AML-193 (cell line): ENCODE results near the gene CX3CR1.

ENCODE experiments used
- DNase-seq, 2 experiments: peaks; one replicate each; lab custom pipeline; 2025; lab: John Stamatoyannopoulos, UW

Gene CX3CR1

DNA sequence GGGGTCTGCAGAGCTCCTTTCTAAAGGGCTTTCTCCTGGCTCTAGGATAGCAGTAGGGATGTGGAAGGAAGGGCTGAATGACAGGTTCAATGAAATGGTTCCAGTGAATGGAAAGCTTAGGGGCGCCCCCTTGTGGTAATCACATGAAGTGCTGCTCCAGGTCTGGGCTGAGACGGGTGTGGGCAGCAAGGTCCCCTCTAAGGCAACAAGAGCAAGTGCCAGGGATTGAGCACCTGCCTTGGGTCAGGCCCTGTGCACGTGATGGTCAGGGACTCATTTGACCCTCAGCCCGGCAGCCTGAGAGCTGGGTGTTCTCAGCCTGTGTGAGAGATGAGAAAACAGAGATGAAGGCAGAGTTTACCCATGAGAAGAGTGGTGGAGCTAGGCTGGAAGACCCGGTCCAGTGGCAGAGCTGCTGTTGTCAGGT lies 12.1 kb upstream of the CX3CR1 start:
- DNase-seq: peak; percentile 67 to 70

DNA sequence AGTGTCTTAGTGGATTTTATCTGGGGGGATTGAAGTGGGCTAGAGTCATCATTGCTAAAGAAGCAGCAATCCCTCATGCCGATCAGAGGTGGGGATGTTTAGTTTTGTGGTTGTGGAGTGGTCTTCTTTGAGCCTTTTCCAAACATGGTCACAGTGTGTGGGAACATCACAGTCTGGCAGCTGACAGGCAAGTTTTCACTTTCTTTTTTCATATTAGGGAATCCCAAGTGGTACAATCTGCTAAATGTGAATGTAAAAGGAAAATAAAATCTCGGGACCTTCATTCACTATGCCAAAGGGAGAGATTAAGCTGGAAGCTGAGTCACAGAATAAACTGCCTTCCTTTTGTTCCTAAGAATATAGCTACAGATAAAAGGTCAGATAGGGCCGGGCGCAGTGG lies 10.4 kb upstream of the CX3CR1 start:
- DNase-seq: no peak

DNA sequence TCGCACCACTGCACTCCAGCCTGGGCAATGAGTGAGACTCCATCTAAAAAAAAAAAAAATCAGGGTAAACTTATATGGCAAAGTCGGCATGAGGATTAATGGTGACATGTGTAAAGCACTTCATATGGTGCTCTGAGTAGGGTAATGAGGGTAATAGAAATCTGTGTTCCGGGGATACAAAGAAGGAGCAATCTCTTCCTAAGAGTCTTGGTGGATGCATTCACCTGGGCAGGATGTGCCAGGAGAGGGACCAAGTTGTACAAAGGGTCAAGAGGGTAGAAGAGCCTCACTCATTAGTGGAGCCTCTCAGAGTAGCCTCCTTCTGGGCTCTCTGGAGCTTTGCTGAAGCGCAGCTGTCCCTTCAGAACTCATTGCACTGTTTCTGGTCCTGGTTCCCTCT lies 9.3 kb upstream of the CX3CR1 start:
- DNase-seq: no peak

DNA sequence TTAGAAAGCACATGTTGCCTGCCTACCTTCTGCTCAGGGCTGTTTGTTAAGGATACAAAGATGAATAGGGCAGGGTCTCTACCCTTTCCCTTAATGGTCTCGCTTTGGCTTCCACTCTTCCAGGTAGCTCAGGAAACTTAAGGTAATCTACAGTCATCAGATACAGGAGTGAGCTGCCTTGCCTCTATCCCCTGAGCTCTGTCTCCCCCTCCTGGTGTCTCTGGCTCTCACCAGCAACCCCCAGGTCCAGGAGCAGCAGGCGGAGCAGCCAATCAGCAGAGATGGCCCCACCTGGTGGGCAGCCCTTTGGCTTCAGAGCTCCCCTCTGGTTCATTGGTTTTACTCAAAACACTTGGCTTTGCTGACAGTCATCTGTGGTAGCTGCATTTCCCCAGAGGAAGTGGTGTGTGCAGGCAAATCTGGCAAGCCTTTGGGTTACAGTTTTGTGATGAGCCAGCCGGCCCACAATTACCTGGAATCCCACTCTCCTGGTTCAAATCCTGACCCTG lies 8.5 kb upstream of the CX3CR1 start:
- DNase-seq: peak; percentile 89 to 94

- no peak for DNase-seq
Measured at GRCh38 chr3:39287216-39288164, 7.7 kb upstream of the CX3CR1 start.

DNA sequence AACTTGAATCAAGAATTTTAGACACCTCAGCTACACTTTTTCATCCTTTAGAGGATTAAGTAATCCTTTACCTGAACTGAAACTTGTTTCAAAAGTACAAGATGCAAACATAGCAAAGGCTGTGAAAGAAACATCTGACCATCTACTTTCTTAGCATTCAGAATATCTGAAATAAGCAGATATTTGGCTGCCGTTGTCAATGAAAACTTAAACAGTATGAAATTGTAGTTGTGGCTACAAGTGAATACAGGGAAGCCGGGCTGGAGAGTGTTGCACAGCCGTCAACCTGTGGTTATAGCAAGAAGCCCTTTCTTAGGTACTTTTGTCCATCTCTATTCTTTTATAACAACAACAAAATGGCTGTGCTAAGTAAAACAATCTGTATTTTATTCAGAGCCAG lies 6.9 kb upstream of the CX3CR1 start:
- DNase-seq: no peak

GRCh38 chr3:39285332-39285731 lies 5.5 kb upstream of the CX3CR1 start:
- DNase-seq: peak in 1 of 2 experiments; percentile 17

GRCh38 chr3:39284457-39284881 lies 4.6 kb upstream of the CX3CR1 start:
- no peak for DNase-seq

DNA sequence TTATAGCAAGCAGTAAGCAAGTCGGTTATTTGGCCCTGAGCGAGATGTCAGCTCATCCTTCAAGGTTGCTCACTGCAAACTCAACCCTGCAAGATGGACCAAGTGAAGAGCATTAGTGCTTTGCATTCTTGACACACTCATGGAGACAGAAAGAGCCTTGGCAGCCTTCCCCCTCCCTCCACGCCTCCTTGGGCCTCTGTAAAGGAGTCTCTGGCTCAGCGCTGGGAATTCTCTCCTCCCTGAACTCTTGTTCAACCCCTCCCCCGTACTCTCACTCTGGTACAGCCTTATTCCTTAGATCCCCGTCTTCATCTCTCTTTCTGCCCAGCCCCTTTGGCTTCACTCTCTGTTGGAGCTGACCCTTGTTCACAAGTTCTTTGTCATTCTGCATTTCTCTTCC lies 2.2 kb upstream of the CX3CR1 start:
- DNase-seq: no peak

DNA sequence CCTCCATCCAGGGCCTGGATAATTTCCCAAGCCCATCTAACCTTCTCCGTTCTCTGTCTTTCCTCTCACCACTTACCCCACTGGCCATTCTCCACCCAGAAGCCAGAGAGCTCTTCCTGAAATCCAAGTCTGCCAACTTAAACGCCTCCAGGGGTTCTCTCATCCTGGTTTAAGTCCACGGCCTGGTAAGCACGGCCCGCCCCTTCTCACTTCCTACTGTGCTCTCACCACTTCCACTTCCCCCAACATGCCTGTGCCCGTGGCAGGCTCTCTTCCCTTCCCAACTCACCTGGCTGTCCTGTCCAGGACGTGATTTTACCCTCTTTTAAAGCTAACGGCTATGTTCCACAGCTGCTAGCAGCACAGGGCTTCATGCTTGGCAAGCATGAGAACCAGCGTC lies 1.7 kb upstream of the CX3CR1 start:
- no peak for DNase-seq

- DNase-seq: no peak
Measured at GRCh38 chr3:39280571-39280970, 735 bp upstream of the CX3CR1 start.

DNA sequence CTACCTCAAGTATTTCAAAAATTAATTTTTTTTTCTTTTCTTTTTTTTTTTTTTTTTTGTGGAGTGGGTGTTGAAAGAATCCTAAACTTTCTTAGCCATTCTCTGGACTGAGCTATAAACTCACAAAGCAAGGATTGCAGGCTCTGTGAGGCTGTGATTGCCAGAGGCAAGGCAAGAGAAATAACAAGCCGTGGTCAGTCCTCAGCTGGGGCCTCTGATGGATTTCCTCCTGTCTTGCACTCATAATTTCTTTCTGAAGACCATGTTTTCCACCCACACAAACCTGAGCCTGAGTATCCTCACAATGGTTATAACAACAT lies 1.3 kb downstream of the CX3CR1 start:
- DNase-seq: no peak

- no peak for DNase-seq
Measured at GRCh38 chr3:39277893-39278615, 1.8 kb downstream of the CX3CR1 start.

GRCh38 chr3:39276746-39277145 lies 3.1 kb downstream of the CX3CR1 start:
- DNase-seq: peak; percentile 18 to 44

- no peak for DNase-seq
Measured at GRCh38 chr3:39275963-39276593, 3.8 kb downstream of the CX3CR1 start.

- DNase-seq: no peak
Measured at GRCh38 chr3:39275052-39275451, 4.8 kb downstream of the CX3CR1 start.

DNA sequence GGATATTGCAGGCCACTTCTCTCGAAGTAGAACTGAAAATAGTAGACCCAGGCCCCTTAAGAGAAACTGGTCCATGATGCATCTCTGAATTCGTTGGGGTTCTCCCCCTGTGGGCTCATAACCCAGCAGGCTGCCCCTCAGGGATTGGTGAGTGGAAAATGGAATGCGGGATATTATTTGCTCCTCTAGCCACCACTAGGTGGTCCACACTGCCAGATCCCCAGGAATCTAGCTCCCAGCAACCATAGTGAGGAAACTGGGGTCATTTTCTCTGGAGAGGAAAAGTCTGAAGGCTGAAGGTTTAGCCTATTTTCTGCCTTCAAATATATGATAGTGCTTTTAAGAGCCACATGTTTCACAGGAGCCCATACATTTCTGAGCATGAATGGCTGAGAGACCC lies 6.7 kb downstream of the CX3CR1 start:
- DNase-seq: no peak

DNA sequence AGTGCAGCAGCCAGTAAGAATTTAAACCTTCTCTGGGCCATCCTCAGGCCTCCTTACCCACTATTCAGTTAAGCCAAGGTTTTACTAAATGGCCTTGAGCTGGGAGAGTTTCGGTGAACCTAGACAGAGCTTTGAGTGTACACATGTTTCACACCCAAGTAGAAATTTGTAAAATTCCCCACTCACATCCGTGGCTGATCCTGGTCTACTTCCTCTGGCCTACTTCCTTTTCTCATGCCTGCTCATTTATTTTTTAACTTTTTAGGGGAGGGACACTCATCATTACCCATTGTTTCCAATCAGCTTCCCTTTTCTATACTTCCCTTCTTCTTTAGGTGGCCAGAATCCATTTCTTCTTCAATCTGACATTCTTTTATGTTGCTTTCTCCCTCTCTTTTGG lies 7.6 kb downstream of the CX3CR1 start:
- DNase-seq: peak; percentile 74 to 87

GRCh38 chr3:39271363-39271914 lies 8.4 kb downstream of the CX3CR1 start:
- no peak for DNase-seq

DNA sequence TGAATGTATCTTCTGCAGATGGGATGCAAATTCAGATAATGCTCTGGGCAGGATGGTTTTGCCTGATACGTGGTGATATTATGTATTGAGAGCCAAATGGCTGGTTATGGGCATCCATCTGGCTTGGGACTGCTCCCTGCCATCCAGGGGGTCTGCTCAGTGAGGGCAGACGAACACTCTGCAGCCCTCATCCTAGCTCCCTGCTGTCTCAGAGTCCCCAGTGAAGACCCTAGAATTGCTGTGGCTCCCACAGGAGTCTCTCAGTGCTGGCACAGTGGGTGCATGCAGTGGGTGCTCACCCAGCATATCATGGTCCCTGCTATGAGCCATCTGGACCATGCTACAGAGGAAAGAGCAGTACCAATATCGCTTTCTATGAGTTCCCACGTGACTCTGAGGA lies 10.3 kb downstream of the CX3CR1 start:
- no peak for DNase-seq

GRCh38 chr3:39268549-39268900 lies 11.3 kb downstream of the CX3CR1 start:
- DNase-seq: no peak
